Caco-2 (cell line): ENCODE data around the gene UBE2L5. TPM values are rescaled to one million over a fixed set of nuclear protein-coding genes. Genes with fewer than 3 reads are reported as not detected.

ENCODE experiments used
- BruUV-seq: library from RNA; stranded (reverse); fragments of 400-500 nt; replicated peaks from 2 replicates; lab custom pipeline; 2021; lab: Mats Ljungman, UMichigan
- CTCF ChIA-PET: fragments of 300-600 bp; sonication (Branson Sonifier 250); formaldehyde crosslinking; loops from one replicate; lab custom pipeline; 2022; ENCODE audit warnings: antibody characterized with exemption; lab: Charles Lee
- POLR2A ChIA-PET: fragments of 300-600 bp; sonication (Branson Sonifier 250); formaldehyde crosslinking; loops from one replicate; lab custom pipeline; 2022; ENCODE audit warnings: antibody characterized with exemption; lab: Charles Lee
- DNase-seq, 2 experiments: peaks; one replicate each; pipeline versions ENCODE4 v3.0.0 to v3.0.0-alpha.2; 2020 to 2022
- H3K27me3 ChIP-seq: replicated peaks from 2 replicates; pipeline ENCODE4 v1.6.0; 2011; ENCODE audit warnings: low read length; ENCODE audit not compliant: control insufficient read depth, insufficient read depth
- H3K36me3 ChIP-seq: 2 replicates; pipeline ENCODE4 v1.5.1; 2011; ENCODE audit warnings: low read length; ENCODE audit not compliant: control insufficient read depth, insufficient read depth
- H3K4me1 ChIP-seq: fragments of 250-450 bp; sonication (Bioruptor Pico); 2 replicates; pipeline ENCODE4 v1.5.1; 2020; ENCODE audit warnings: mild to moderate bottlenecking
- H3K4me3 ChIP-seq: 2 replicates; pipeline ENCODE4 v1.5.1; 2011; ENCODE audit warnings: low read depth, mild to moderate bottlenecking, control low read depth, low read length
- H3K9me3 ChIP-seq: fragments of 250-450 bp; sonication (Bioruptor Pico); 2 replicates; pipeline ENCODE4 v1.5.1; 2020; ENCODE audit warnings: mild to moderate bottlenecking, moderate library complexity
- H3K27ac Mint-ChIP-seq: one replicate; pipeline ENCODE4 v1.8.0; 2022; ENCODE audit warnings: mixed read lengths; ENCODE audit not compliant: unreplicated experiment
- H3K27me3 Mint-ChIP-seq: one replicate; pipeline ENCODE4 v1.8.0; 2022; ENCODE audit warnings: mixed read lengths; ENCODE audit not compliant: insufficient read depth, unreplicated experiment
- H3K36me3 Mint-ChIP-seq: one replicate; pipeline ENCODE4 v1.8.0; 2022; ENCODE audit warnings: mild to moderate bottlenecking, mixed read lengths; ENCODE audit not compliant: insufficient read depth, unreplicated experiment
- H3K4me1 Mint-ChIP-seq: one replicate; pipeline ENCODE4 v1.8.0; 2022; ENCODE audit warnings: low read depth, mixed read lengths; ENCODE audit not compliant: unreplicated experiment
- H3K4me3 Mint-ChIP-seq: one replicate; pipeline ENCODE4 v1.8.0; 2022; ENCODE audit warnings: mild to moderate bottlenecking, moderate library complexity, mixed read lengths; ENCODE audit not compliant: unreplicated experiment
- H3K9me3 Mint-ChIP-seq: one replicate; pipeline ENCODE4 v1.8.0; 2022; ENCODE audit warnings: mixed read lengths; ENCODE audit not compliant: unreplicated experiment
- intact Hi-C: fragments of 100-400 bp; cut with micrococcal nuclease; formaldehyde crosslinking; loops from one replicate; pipeline ENCODE4 v1.10.0; 2022; ENCODE audit not compliant: unreplicated experiment
- total RNA-seq: library from RNA; stranded (reverse); gene quantifications from 2 replicates; pipeline ENCODE4 v1.2.3, GENCODE V29; 2022
- TF ChIP-seq, protein P1 (sequence below), 2 experiments: fragments of 200-600 bp in 1 of 2; IDR thresholded peaks; 1 replicate in 1 of 2; 2 replicates in 1 of 2; pipeline versions ENCODE4 v1.5.1 to v1.8.0; 2011 to 2022; ENCODE audit warnings: antibody characterized with exemption in 1 of 2, control low read depth in 1 of 2, inconsistent platforms in 1 of 2, low read depth in 1 of 2, low read length in 1 of 2, mild to moderate bottlenecking in 1 of 2, moderate library complexity in 1 of 2; ENCODE audit not compliant: insufficient read depth in 1 of 2, severe bottlenecking in 1 of 2, unreplicated experiment in 1 of 2

UBE2L5 gene
- total RNA-seq, 1 experiment from 2014 or later, result not detected

DNA sequence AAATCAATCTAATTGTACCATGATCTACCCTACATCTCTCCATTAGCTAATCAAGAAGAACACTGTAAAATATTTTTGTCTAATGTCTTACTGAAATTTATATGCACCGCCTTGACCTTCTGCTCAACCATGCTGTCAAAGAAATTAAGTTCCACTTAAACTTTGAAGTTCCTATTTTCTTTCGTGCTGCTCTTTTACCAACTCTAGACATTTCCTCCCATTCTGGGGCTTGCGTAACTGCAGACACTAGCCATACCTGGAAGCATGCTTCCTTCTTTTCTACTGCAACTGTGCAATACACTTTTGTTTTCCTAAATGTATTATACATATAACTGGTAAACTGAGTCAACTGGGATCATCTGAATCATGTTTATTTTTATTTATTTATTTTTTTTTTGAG is 8.5 kb upstream of the UBE2L5 start:
- no peaks in the 10 kb centered on the region for H3K27me3 Mint-ChIP-seq
- intact Hi-C loops, result no loop called here
- H3K4me3 ChIP-seq, result no peak overlapping the region
- H3K27me3 ChIP-seq, result no peaks in the 10 kb centered on the region
- H3K36me3 Mint-ChIP-seq, result no peaks in the 10 kb centered on the region
- H3K9me3 Mint-ChIP-seq, result no peaks in the 10 kb centered on the region
- TF ChIP-seq, protein P1, sequence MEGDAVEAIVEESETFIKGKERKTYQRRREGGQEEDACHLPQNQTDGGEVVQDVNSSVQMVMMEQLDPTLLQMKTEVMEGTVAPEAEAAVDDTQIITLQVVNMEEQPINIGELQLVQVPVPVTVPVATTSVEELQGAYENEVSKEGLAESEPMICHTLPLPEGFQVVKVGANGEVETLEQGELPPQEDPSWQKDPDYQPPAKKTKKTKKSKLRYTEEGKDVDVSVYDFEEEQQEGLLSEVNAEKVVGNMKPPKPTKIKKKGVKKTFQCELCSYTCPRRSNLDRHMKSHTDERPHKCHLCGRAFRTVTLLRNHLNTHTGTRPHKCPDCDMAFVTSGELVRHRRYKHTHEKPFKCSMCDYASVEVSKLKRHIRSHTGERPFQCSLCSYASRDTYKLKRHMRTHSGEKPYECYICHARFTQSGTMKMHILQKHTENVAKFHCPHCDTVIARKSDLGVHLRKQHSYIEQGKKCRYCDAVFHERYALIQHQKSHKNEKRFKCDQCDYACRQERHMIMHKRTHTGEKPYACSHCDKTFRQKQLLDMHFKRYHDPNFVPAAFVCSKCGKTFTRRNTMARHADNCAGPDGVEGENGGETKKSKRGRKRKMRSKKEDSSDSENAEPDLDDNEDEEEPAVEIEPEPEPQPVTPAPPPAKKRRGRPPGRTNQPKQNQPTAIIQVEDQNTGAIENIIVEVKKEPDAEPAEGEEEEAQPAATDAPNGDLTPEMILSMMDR (IDR thresholded peaks at IDR 0.05; ENCODE audit: insufficient read depth in 1 of 2, low read depth in 1 of 2, low read length in 1 of 2, severe bottlenecking in 1 of 2, unreplicated experiment in 1 of 2), result no peak
- H3K4me3 Mint-ChIP-seq, result no peak overlapping the region
- BruUV-seq, result no TSS peak
- ChIA-PET POLR2A (no interaction called here), CTCF (no interaction called here)
- H3K4me1 Mint-ChIP-seq, result no peaks in the 10 kb centered on the region
- 0 out of 2 replicates have a peak, but pooled peaks cover 2% of the 10 kb centered on the region for H3K4me1 ChIP-seq
- H3K36me3 ChIP-seq, result no peaks in the 10 kb centered on the region
- no peak overlapping the region for H3K27ac Mint-ChIP-seq
- no peaks in the 10 kb centered on the region for H3K9me3 ChIP-seq
- DNase-seq, result no peak

DNA sequence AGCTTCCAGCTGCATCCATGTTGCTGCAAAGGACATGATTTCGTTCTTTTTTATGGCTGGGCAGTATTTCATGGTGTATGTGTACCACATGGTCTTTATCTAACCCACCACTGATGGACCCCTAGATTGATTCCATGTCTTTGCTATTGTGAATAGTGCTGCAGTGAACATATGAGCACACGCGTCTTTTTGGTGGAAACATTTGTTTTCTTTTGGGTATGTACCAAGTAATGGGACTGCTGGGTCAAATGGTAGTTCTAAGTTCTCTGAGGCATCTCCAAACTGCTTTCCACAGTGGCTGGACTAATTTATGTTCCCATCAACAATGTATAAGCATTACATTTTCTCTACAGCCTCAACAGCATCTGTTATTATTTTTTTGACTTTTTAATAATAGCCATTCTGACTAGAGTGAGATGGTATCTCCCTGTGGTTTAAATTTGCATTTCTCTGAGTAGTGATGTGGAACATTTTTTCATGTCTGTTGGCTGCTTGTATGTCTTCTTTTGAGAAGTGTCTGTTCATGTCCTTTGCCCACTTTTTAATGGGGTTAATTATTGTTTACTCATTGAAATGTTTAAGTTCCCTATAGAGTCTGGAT is 6.8 kb upstream of the UBE2L5 start:
- Mint-ChIP-seq H3K4me1 (no peaks in the 10 kb centered on the region), H3K9me3 (no peaks in the 10 kb centered on the region), H3K36me3 (no peaks in the 10 kb centered on the region), H3K4me3 (no peak overlapping the region), H3K27me3 (no peaks in the 10 kb centered on the region), H3K27ac (no peak overlapping the region)
- intact Hi-C loops, result no loop called here
- TF ChIP-seq, protein P1 (IDR thresholded peaks at IDR 0.05; ENCODE audit: insufficient read depth in 1 of 2, low read depth in 1 of 2, low read length in 1 of 2, severe bottlenecking in 1 of 2, unreplicated experiment in 1 of 2), result no peak
- no peak overlapping the region for H3K4me3 ChIP-seq
- DNase-seq, result no peak
- BruUV-seq, result no TSS peak
- no peaks in the 10 kb centered on the region for H3K27me3 ChIP-seq
- ChIA-PET POLR2A (no interaction called here), CTCF (no interaction called here)
- H3K9me3 ChIP-seq, result no peaks in the 10 kb centered on the region
- H3K36me3 ChIP-seq, result no peaks in the 10 kb centered on the region
- no peaks in the 10 kb centered on the region for H3K4me1 ChIP-seq

DNA sequence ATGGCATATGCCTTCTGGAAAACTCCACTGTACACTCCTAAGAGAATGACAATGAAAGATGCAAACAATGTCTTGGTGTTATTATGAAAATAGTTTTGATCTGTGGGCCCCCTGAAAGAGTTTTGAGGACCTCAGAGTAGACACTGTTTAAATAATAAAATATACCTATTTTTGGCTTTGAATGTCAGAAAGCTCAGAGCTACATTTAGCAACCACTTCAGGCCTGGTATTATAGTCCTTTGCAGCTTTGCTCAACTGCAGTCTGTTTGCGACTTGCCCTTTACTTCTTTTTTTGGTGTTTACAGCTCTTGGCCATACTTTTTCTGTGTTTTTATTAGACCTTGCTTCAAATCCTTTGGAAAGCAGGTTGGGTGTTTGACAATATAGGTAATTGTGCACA is 5.8 kb upstream of the UBE2L5 start:
- H3K27ac Mint-ChIP-seq, result no peak overlapping the region
- no peak for DNase-seq
- ChIA-PET POLR2A (no interaction called here), CTCF (no interaction called here)
- no peak overlapping the region for H3K4me3 ChIP-seq
- intact Hi-C loops, result no loop called here
- no peaks in the 10 kb centered on the region for H3K27me3 ChIP-seq
- no peaks in the 10 kb centered on the region for H3K9me3 Mint-ChIP-seq
- TF ChIP-seq, protein P1 (IDR thresholded peaks at IDR 0.05; ENCODE audit: insufficient read depth in 1 of 2, low read depth in 1 of 2, low read length in 1 of 2, severe bottlenecking in 1 of 2, unreplicated experiment in 1 of 2), result no peak
- H3K36me3 ChIP-seq, result no peaks in the 10 kb centered on the region
- no peaks in the 10 kb centered on the region for H3K9me3 ChIP-seq
- no peaks in the 10 kb centered on the region for H3K36me3 Mint-ChIP-seq
- no TSS peak for BruUV-seq
- H3K4me1 ChIP-seq, result peaks cover 7% of the 10 kb centered on the region; the same call in 1 of the 2 replicates
- no peak overlapping the region for H3K4me3 Mint-ChIP-seq
- no peaks in the 10 kb centered on the region for H3K27me3 Mint-ChIP-seq
- peaks cover 8% of the 10 kb centered on the region for H3K4me1 Mint-ChIP-seq
